ENCODE measurements around the gene OPRPN. TPM values are rescaled to one million over a fixed set of nuclear protein-coding genes. Genes with fewer than 3 reads are reported as not detected.

OPRPN gene
- total RNA-seq, 3 donors from 2014 or later (not counting 1 experiment from before 2014, with no cell fraction given), result not detected

DNA sequence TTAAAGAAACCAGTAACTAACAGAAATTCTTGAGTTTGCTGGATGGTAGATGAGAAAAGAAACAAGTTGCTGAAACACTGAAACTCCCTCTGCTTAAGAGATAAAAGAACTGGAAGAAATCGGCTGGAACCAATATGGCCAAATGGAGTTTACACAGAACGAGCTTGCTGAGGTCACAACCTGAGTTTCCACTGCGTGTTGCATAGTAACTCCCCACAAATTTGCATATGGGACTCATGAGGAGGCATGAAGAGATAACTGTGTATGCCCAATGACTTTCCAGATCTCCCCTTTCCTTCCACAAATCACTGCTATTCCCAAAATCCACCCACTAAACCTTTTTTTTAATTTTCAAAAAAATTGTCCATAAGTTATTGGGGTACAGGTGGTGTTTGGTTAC lies 25.0 kb upstream of the OPRPN start:
- Mint-ChIP-seq H3K9me3 (peaks cover 0 to 16% of the 10 kb centered on the region in 2 donors), H3K27ac (no peak overlapping the region), H3K4me3 (no peak overlapping the region), H3K27me3 (ENCODE audit: low read depth in 2 of 2) (no peaks in the 10 kb centered on the region), H3K4me1 (no peaks in the 10 kb centered on the region), H3K36me3 (no peaks in the 10 kb centered on the region)
- no peak for ATAC-seq
- H3K4me3 ChIP-seq (ENCODE audit: low read length), result no peak overlapping the region
- no peaks in the 10 kb centered on the region for H3K4me1 ChIP-seq (ENCODE audit: control insufficient read depth, insufficient read depth, low read length)
- H3K27ac ChIP-seq (ENCODE audit: low read length), result no peak overlapping the region
- 82% methylated on average over 3 of the region's 3 CpGs for WGBS (ENCODE audit: insufficient coverage)
- intact Hi-C loops (cut with micrococcal nuclease), result no loop called here
- no peak for DNase-seq
- H3K27me3 ChIP-seq (ENCODE audit: control insufficient read depth, insufficient read depth, low read length), result no peaks in the 10 kb centered on the region
- H3K9me3 ChIP-seq (ENCODE audit: control insufficient read depth, insufficient read depth, low read length), result no peaks in the 10 kb centered on the region
- H3K36me3 ChIP-seq (ENCODE audit: control insufficient read depth, insufficient read depth, low read length), result no peaks in the 10 kb centered on the region
- TF ChIP-seq, protein P1, sequence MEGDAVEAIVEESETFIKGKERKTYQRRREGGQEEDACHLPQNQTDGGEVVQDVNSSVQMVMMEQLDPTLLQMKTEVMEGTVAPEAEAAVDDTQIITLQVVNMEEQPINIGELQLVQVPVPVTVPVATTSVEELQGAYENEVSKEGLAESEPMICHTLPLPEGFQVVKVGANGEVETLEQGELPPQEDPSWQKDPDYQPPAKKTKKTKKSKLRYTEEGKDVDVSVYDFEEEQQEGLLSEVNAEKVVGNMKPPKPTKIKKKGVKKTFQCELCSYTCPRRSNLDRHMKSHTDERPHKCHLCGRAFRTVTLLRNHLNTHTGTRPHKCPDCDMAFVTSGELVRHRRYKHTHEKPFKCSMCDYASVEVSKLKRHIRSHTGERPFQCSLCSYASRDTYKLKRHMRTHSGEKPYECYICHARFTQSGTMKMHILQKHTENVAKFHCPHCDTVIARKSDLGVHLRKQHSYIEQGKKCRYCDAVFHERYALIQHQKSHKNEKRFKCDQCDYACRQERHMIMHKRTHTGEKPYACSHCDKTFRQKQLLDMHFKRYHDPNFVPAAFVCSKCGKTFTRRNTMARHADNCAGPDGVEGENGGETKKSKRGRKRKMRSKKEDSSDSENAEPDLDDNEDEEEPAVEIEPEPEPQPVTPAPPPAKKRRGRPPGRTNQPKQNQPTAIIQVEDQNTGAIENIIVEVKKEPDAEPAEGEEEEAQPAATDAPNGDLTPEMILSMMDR (IDR thresholded peaks at IDR 0.05), result no peak

DNA sequence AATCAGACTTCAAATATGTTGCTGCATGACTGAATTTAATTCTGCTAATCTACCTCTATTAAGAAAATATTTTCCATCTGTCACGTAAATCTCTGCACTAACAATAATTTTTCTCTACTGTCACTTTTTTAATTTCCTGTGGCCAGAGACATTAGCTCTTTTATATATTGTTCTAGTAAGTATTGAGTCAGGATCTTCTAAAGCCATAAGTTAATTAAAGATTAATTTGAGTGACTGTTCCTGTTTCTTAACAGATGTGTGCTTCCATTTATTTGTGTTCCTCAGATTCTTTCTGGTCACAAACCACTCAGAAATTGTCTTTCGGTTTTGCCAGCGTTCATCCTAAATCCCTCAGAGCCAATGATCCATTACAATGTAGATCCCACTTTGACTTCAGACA lies 17.2 kb upstream of the OPRPN start:
- no peaks in the 10 kb centered on the region for H3K4me1 Mint-ChIP-seq
- H3K9me3 ChIP-seq (ENCODE audit: control insufficient read depth, insufficient read depth, low read length), result no peaks in the 10 kb centered on the region
- no peaks in the 10 kb centered on the region for H3K36me3 ChIP-seq (ENCODE audit: control insufficient read depth, insufficient read depth, low read length)
- DNase-seq (no peak), ATAC-seq (no peak)
- H3K4me1 ChIP-seq (ENCODE audit: control insufficient read depth, insufficient read depth, low read length), result no peaks in the 10 kb centered on the region
- TF ChIP-seq, protein P1 (IDR thresholded peaks at IDR 0.05), result no peak
- no peak overlapping the region for H3K4me3 ChIP-seq (ENCODE audit: low read length)
- no peaks in the 10 kb centered on the region for H3K27me3 ChIP-seq (ENCODE audit: control insufficient read depth, insufficient read depth, low read length)
- H3K4me3 Mint-ChIP-seq, result no peak overlapping the region
- H3K27me3 Mint-ChIP-seq (ENCODE audit: low read depth in 2 of 2), result no peaks in the 10 kb centered on the region
- H3K9me3 Mint-ChIP-seq, result peaks cover 0 to 2% of the 10 kb centered on the region in 2 donors
- H3K27ac ChIP-seq (ENCODE audit: low read length), result no peak overlapping the region
- 88% methylated on average over 2 of the region's 3 CpGs for WGBS (ENCODE audit: insufficient coverage)
- H3K27ac Mint-ChIP-seq, result no peak overlapping the region
- intact Hi-C loops (cut with micrococcal nuclease), result no loop called here
- H3K36me3 Mint-ChIP-seq, result no peaks in the 10 kb centered on the region

DNA sequence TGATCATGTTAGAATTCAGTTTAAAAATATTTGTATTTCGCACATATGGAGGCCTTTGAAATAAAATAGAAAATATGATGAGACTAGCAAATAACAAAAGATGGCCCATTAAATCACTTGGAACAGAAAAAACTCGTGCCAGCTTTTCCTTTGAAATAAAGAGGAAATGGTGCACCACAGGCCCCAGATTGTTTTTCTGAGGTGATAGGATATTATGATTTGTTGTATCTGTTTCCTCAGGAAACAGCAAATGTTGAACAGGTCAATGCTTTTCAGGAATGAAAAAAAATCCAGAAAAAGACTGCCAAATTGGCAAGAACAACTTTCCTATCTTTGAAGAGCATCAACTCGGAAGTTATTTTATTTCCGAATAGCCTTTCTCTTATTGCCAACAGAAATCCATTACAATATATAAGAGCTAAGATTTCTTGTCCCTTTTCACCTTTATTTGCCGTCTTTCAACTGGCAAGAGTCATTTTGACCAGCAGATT lies 15.0 kb upstream of the OPRPN start, which contains the start of gene SMR3B:
SMR3B (plus strand) TSS at position 441 of the 491 bp plus-strand sequence. CDS start 1,380 bp downstream, outside the sequence.
- ATAC-seq (no peak), DNase-seq (no peak)
- Histone ChIP-seq H3K4me1 (ENCODE audit: control insufficient read depth, insufficient read depth, low read length) (no peaks in the 10 kb centered on the region), H3K9me3 (ENCODE audit: control insufficient read depth, insufficient read depth, low read length) (no peaks in the 10 kb centered on the region), H3K27ac (ENCODE audit: low read length) (no peak within 1 kb of the TSS), H3K27me3 (ENCODE audit: control insufficient read depth, insufficient read depth, low read length) (no peaks in the 10 kb centered on the region), H3K4me3 (ENCODE audit: low read length) (no peak within 1 kb of the TSS), H3K36me3 (ENCODE audit: control insufficient read depth, insufficient read depth, low read length) (no peaks in the 10 kb centered on the region)
- WGBS (ENCODE audit: insufficient coverage), result 69% methylated on average over 4 of the region's 5 CpGs
- Mint-ChIP-seq H3K4me3 (no peak within 1 kb of the TSS), H3K4me1 (no peaks in the 10 kb centered on the region), H3K36me3 (no peaks in the 10 kb centered on the region), H3K27me3 (ENCODE audit: low read depth in 2 of 2) (no peaks in the 10 kb centered on the region), H3K27ac (no peak within 1 kb of the TSS), H3K9me3 (peaks cover 2 to 3% of the 10 kb centered on the region in 2 donors)
- intact Hi-C loops (cut with micrococcal nuclease), result no loop called here
- TF ChIP-seq, protein P1 (IDR thresholded peaks at IDR 0.05), result no peak

Measured in natural killer cell (primary cell).